Medulla oblongata (tissue), 1 donor: ENCODE measurements around the gene HOGA1.

Source experiments
- DNase-seq: peaks from one replicate; pipeline ENCODE4 v3.0.0-alpha.2; 2015; ENCODE audit errors: extremely low spot score

The HOGA1 gene

DNA sequence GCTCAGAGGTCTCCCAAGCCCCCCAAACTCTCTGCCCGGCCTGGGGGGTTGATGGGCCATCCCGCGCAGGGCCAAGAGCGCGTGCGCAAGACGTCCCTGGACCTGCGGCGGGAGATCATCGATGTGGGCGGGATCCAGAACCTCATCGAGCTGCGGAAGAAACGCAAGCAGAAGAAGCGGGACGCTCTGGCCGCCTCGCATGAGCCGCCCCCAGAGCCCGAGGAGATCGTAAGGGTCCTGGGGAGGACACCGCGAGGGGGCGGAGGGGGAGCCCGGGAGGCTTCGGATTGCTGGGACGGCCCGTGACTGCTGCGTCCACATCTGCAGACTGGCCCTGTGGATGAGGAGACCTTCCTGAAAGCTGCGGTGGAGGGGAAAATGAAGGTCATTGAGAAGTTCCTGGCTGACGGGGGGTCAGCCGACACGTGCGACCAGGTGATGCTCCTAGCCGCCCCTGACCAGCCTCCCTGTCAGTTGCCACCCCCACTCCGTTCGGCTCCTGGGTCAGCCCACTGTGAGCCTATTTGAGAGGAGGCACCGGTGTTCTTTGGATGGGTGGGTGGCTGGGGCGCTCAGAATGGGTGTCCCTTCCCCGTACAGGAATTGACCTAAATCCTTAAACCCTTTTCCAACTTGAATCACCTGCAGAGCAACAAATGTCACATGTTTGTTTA is 5.9 kb upstream of the HOGA1 start:
- no peak for DNase-seq

DNA sequence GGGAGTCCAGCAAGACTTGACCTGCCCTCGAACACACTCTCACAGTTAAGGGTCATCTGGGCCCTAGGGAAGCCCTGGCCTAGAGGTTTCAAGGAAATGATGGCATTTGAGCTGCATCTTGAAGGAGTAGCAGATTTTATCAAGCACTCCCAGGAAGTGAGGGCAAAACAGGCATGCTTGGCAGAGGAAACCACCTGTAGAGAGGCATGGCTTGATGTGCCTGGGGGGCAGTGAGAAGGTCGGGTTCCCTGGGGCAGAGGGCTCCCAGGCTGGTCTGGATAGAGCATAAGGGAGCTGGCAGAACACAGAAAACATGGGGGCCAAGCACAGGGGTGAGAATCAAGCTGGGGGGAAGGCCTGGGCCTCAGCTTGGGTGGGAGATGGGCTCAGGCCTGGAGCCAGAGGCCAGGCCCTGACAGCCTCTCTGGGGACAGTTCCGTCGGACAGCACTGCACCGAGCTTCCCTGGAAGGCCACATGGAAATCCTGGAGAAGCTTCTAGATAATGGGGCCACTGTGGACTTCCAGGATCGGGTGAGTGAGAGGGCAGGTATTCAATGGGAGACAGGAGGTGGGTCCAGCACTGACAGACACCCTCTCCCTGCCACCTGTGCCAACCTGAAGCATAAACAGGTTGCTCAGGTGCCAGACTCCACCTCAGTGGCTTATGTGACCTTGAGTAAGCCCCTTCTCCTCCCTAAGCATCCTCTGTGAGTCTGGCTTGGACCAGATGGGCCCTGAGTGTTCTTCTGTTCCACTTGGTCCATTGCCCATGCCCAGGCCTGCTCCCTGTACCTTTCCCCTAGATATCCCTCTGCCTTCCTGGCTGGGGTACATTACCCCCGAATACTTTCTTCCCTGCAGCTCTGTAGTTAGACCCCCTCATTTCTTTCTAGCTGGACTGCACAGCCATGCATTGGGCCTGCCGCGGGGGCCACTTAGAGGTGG is 3.5 kb upstream of the HOGA1 start:
- DNase-seq, result no peak

DNA sequence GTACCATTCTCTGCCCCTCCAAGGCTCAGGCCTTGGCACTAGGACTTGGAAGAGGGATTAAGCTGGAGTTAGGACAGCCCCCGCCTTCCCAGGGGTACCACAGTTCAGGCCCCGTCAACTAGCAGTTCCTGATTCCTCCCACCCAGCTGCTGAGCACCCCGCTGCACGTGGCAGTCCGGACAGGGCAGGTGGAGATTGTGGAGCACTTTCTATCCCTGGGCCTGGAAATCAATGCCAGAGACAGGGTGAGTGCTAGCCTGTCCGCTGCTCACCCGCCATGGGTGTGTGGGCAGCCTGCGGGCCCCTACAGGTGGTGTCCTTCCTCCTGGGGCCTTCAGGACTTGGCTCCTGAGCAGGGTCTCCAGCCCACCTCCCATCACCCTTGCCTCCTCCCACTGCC is 2.0 kb upstream of the HOGA1 start:
- DNase-seq, result no peak

- DNase-seq, result no peak
Observed at GRCh38 chr10:97583476-97583875, 713 bp upstream of the HOGA1 start.

- DNase-seq, result no peak
Observed at GRCh38 chr10:97584798-97585438, 729 bp downstream of the HOGA1 start.

GRCh38 chr10:97585439-97585811 is 1.2 kb downstream of the HOGA1 start:
- no peak for DNase-seq

GRCh38 chr10:97587183-97587582 is 3.0 kb downstream of the HOGA1 start:
- DNase-seq, result no peak

DNA sequence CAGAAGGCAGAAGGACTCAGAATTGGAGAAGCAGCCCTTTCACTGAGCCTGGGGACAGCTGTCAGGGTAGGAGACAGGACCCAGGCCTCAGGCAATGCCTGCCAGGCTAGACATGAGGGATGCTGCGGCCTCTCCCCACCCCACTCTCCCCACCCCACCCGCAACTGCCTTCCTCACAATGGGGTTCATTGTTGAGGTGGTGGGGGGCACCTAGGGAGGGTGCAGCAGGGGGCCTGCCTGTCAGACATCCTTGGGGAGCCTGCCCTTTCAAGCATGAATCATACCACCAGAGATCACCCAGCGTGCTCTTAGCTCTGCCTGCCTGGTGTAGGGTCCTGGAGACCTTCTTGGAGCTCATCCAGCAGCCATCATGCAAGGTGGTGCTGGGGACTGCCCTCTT is 5.3 kb downstream of the HOGA1 start, which contains the start of gene C10orf62:
Gene C10orf62, plus strand, starts transcription at position 243 of the 400 bp plus-strand sequence. CDS start 177 bp downstream, outside the sequence.
- DNase-seq, result no peak

GRCh38 chr10:97590082-97590747 is 6.0 kb downstream of the HOGA1 start:
- DNase-seq, result no peak

- no peak for DNase-seq
Observed at GRCh38 chr10:97590748-97591495, 6.7 kb downstream of the HOGA1 start.

DNA sequence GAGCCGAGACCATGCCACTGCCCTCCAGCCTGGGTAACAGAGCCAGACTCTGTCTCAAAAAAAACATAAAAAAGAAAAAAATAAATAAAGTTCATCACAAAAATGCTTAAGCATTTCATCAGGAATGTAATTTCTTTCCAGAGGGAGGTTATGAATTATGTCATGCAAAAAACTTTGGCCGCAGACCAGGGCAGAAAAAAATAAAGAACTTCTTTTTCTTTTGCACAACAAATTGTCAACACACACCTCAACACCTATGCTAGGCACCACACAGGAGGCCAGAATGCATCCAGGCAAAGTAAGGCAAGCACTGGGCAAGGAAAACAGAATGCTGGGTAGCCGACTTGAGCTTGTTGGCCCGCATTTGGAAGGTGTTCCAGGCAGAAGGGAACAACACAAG is 9.2 kb downstream of the HOGA1 start:
- DNase-seq, result no peak

DNA sequence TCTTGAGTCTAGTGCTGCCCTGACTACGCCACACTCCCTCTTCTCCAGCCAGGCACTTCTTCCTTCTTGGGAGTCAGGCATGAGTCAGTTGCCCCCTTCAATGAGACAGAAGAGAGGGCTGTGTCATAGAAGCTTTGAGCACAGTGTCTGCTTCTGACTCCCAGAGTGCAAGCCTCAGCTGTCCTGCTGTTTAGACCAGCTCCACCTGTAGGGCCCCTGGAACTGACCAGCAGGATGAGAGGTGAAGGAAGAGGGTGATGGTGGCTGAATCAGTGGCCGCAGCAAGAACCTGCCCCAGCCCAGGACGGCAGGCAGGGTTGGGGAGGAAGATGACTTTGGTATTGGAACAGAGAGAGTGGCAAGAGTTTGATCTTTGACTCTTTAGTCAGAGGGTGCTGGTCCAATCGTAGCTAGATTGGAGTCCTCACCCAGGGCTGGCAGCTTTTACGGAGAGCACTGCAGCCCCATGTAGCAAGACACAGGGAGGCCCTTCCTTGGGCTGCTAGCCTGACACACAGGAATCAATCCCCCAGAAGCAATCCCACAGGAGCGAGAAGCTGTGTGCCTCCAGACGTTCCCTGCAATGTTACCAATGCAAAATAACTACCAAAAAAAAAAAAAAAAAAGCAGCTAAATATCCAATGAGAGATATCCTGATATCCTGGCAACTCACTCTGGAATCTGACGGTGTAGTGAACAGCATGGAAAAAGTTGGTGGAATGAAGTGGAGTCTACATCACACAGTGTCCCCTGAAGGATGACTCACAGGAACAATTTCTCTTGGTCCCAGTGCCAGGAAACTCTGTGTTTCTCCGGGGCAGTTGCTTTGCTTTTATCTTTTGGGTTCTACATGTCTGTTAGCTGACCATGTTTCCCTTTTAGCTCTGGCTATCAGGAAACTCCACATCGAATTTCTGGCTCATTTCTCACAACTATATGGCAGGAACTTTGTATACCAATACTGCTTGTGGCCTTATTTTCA is 12.2 kb downstream of the HOGA1 start:
- no peak for DNase-seq

GRCh38 chr10:97597778-97598177 is 13.6 kb downstream of the HOGA1 start:
- DNase-seq, result no peak

DNA sequence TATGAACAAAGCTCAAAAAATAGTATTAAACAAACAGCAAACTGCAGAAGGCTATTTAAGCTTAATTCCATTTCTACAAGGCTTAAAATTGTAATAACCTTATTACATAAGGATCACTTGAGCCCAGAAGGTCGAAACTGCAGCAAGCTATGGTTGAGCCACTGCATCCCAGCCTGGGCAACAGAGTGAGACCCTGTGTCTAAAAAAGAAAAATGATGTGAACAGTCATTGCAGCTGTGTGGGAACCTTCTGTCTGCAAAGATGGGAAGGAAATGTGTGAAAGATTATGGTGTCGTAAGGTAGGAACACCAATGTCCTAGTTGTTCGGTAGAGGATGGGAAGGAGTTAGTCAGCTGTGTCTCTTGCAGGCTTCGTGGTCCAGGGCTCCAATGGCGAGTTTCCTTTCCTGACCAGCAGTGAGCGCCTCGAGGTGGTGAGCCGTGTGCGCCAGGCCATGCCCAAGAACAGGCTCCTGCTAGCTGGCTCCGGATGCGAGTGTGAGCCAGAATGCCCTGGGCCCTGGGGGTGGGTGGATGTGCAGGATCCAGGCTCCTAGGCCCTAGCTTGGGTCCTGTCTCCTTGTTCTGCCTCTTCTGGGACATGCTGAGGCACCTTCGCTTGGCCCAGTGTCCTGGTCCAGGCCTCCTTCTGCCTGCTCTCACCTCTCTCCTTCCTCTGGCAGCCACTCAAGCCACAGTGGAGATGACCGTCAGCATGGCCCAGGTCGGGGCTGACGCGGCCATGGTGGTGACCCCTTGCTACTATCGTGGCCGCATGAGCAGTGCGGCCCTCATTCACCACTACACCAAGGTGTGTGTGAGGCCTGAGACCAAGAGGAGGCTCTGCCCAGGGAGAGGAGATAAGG is 14.4 kb downstream of the HOGA1 start:
- no peak for DNase-seq

GRCh38 chr10:97599272-97599619 is 15.1 kb downstream of the HOGA1 start:
- no peak for DNase-seq

DNA sequence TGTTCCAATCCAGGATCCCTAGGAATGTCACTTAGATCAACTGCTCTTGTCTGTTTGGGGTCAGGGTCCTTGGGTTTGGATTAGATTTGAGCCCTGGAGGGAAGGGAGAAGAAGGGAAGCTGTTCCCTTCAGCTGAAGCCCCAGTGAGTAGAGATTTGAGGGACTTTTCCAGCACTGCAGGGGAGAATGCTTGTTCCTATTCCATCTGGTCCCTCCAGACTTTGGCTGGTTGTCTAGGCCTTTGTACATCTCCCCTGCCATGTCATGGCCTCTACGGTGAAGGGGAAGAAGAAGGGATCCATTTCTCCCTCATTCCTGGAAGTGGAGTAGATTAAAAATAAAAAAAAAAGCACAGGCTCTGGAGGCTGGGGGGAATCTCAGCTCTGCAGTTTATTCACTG is 16.4 kb downstream of the HOGA1 start:
- no peak for DNase-seq

- DNase-seq, result peak; percentile 72
Observed at GRCh38 chr10:97601268-97602215, 17.4 kb downstream of the HOGA1 start.

- DNase-seq, result peak; percentile 87
Observed at GRCh38 chr10:97607095-97607636, 23.0 kb downstream of the HOGA1 start.
